Brain microvascular endothelial cell (primary cell): ENCODE results near the gene LRIG2.

Experiments
- DNase-seq: peaks from one replicate; pipeline ENCODE4 v3.0.0-alpha.2; 2020
- H3K27ac ChIP-seq: fragments of 250-450 bp; sonication (Bioruptor Pico); 2 replicates; pipeline ENCODE4 v1.5.1; 2020; ENCODE audit warnings: mild to moderate bottlenecking, moderate library complexity
- H3K27me3 ChIP-seq: fragments of 250-450 bp; sonication (Bioruptor Pico); replicated peaks from 2 replicates; pipeline ENCODE4 v1.5.1; 2020; ENCODE audit warnings: mild to moderate bottlenecking
- H3K36me3 ChIP-seq: fragments of 250-450 bp; sonication (Bioruptor Pico); replicated peaks from 2 replicates; pipeline ENCODE4 v1.5.1; 2020; ENCODE audit warnings: mild to moderate bottlenecking
- H3K4me3 ChIP-seq: 2 replicates; pipeline ENCODE4 v1.5.1; 2011; ENCODE audit warnings: low read depth, mild to moderate bottlenecking, control low read depth, low read length, moderate library complexity
- in situ Hi-C: cut with HindIII; loops from 2 replicates; pipeline ENCODE4 v1.10.0; 2017; ENCODE audit warnings: low sequenced_read_pairs, low pct_ligation_motif_present
- TF ChIP-seq, protein P1 (sequence below): IDR thresholded peaks from 2 replicates; pipeline ENCODE4 v1.5.1; 2011; ENCODE audit warnings: low read depth, mild to moderate bottlenecking, moderate library complexity, low read length, control low read depth, inconsistent platforms; ENCODE audit errors: missing control alignments

The LRIG2 gene

DNA sequence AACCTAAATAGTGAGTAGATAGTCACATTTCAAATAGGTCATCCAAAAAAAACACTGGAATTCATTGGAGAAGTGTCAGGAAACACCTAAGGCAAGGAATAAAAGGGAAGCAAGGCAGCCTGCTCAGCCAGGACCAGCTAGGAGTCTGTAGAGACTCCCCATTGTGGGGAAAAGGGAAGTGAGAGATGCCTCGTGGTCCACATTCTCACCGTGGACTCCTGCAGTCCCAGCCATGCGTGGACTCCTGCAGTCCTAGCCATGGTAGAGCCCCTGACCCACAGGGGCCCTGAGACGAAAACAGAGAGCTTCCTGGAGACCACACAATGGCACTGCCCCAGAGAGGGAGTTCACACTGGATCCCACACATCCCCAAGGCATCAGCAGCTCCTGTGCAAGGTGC lies 97.5 kb downstream of the LRIG2 start:
- in situ Hi-C loops, result no loop called here
- TF ChIP-seq, protein P1, sequence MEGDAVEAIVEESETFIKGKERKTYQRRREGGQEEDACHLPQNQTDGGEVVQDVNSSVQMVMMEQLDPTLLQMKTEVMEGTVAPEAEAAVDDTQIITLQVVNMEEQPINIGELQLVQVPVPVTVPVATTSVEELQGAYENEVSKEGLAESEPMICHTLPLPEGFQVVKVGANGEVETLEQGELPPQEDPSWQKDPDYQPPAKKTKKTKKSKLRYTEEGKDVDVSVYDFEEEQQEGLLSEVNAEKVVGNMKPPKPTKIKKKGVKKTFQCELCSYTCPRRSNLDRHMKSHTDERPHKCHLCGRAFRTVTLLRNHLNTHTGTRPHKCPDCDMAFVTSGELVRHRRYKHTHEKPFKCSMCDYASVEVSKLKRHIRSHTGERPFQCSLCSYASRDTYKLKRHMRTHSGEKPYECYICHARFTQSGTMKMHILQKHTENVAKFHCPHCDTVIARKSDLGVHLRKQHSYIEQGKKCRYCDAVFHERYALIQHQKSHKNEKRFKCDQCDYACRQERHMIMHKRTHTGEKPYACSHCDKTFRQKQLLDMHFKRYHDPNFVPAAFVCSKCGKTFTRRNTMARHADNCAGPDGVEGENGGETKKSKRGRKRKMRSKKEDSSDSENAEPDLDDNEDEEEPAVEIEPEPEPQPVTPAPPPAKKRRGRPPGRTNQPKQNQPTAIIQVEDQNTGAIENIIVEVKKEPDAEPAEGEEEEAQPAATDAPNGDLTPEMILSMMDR, result no peak
- H3K27ac ChIP-seq, result no peak overlapping the region

DNA sequence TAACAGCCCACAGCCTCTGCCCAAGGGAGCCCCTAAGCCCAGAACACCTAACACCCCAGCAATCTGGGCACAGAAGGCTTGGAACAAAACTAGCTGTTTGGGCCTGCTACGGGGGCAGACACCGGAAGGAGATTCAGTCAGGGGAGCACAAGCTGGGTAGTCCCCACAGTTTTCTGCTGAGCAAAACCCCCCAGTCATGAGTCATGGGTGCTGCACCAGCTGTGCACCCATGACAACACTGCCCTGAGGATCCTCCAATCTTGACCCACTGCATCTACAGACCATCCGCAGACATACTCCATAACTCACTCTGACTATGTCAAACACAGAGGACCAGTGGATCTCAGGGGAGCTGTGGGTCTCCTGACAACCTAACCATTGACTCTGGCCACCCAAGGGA lies 105.1 kb downstream of the LRIG2 start:
- Histone ChIP-seq H3K4me3 (no peak overlapping the region), H3K27me3 (peaks cover 3% of the 10 kb centered on the region), H3K36me3 (no peaks in the 10 kb centered on the region), H3K27ac (no peak overlapping the region)
- in situ Hi-C loops, result no loop called here
- no peak for DNase-seq
- TF ChIP-seq, protein P1, result no peak

More for the DNA sequence above, 97.5 kb downstream of the LRIG2 start:
- Histone ChIP-seq H3K4me3 (no peak overlapping the region), H3K36me3 (no peaks in the 10 kb centered on the region), H3K27me3 (no peaks in the 10 kb centered on the region)
- no peak for DNase-seq

DNA sequence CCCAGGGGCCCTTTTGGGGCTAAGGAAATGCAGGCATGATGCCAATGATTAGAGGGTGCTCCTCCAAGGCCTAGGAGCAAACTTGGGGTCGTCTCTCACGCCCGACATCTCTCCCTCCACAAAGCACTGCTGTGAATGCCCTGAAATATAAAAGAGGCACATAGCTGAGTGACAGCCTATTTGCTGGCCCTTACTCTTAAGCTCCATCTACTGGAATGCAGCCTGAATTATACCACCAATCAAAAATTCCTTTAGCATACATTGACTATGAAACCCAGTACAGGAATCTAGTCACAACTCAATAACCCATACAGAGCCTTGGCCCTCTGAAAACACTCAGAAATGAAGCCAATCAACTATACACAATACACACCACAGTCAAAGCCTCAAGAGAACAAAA lies 105.5 kb downstream of the LRIG2 start:
- Histone ChIP-seq H3K27ac (no peak overlapping the region), H3K27me3 (peaks cover 3% of the 10 kb centered on the region), H3K36me3 (no peaks in the 10 kb centered on the region), H3K4me3 (no peak overlapping the region)
- TF ChIP-seq, protein P1, result peak; percentile 49
- in situ Hi-C loops, result no loop called here
- DNase-seq, result no peak
